K562 (cell line): ENCODE data around the gene LRRC4B. TPM values are rescaled to one million over a fixed set of nuclear protein-coding genes. Genes with fewer than 3 reads are reported as not detected.
A peak's percentile ranks its signal among the peaks of the same experiment; 100 is the strongest.

Experiments used
- ATAC-seq: fragments of 200-7000 bp; cut with Tn5 transposase; 3 replicates; pipeline ENCODE4 v1.9.1; 2020; ENCODE audit warnings: moderate library complexity
- BruUV-seq: library from RNA; stranded (reverse); fragments of 400-500 nt; replicated peaks from 2 replicates; lab custom pipeline; 2021; lab: Mats Ljungman, UMichigan
- CTCF ChIA-PET: fragments of 300-600 bp; formaldehyde crosslinking; extraction: SDS; loops from one replicate; lab custom pipeline; 2021; ENCODE audit warnings: low intra/inter-chr PET ratio; lab: Yijun Ruan, JAX
- POLR2A ChIA-PET: fragments of 300-600, 350-650 bp; sonication (Branson Sonifier 250); formaldehyde crosslinking; extraction: SDS; loops from one replicate; lab custom pipeline; 2021; ENCODE audit warnings: antibody characterized with exemption, inconsistent platforms; lab: Yijun Ruan, JAX
- DNase-seq, 4 experiments: peaks; one replicate each; pipeline versions ENCODE4 v3.0.0 to v3.0.0-alpha.2; 2011 to 2018; ENCODE audit warnings: low spot score in 3 of 4, mixed read lengths in 3 of 4; ENCODE audit errors: extremely low read depth in 1 of 4
- FAIRE-seq: peaks from 2 replicates; lab custom pipeline; 2011; peaks lifted over from hg19 to GRCh38; lab: Jason Lieb, UNC
- H2AFZ ChIP-seq: 2 replicates; pipeline ENCODE4 v1.6.0; 2011; ENCODE audit warnings: low read depth, low read length, control low read depth, inconsistent platforms
- H3K27ac ChIP-seq: fragments of 200-600 bp; 3 replicates; pipeline ENCODE4 v1.8.0; 2011; ENCODE audit warnings: low read depth, mild to moderate bottlenecking, control low read depth, inconsistent platforms, low read length, moderate library complexity, mixed read lengths; ENCODE audit errors: extremely low read depth
- H3K27me3 ChIP-seq, 2 experiments: fragments of 300-600 bp in 1 of 2; 2 replicates in 1 of 2; 3 replicates in 1 of 2; pipeline versions ENCODE4 v1.6.0 to v1.8.0; 2011; ENCODE audit warnings: inconsistent platforms in 2 of 2, low read length in 2 of 2, mild to moderate bottlenecking in 1 of 2, mixed read lengths in 1 of 2, moderate library complexity in 1 of 2; ENCODE audit not compliant: control insufficient read depth in 2 of 2, insufficient read depth in 2 of 2
- H3K36me3 ChIP-seq: fragments of 300-600 bp; 3 replicates; pipeline ENCODE4 v1.8.0; 2011; ENCODE audit warnings: mild to moderate bottlenecking, low read length, inconsistent platforms; ENCODE audit not compliant: control insufficient read depth, insufficient read depth
- H3K4me1 ChIP-seq, 2 experiments: fragments of 200-600 bp in 1 of 2; replicated peaks in 1 of 2; 2 replicates in 1 of 2; 3 replicates in 1 of 2; pipeline versions ENCODE4 v1.5.1 to v1.8.0; 2011; ENCODE audit warnings: inconsistent platforms in 2 of 2, low read length in 2 of 2, mild to moderate bottlenecking in 1 of 2, mixed read lengths in 1 of 2, moderate library complexity in 1 of 2; ENCODE audit not compliant: control insufficient read depth in 2 of 2, insufficient read depth in 2 of 2
- H3K4me2 ChIP-seq: 2 replicates; pipeline ENCODE4 v1.6.1; 2011; ENCODE audit warnings: low read length, control low read depth, inconsistent platforms, mixed read lengths; ENCODE audit not compliant: insufficient read depth
- H3K4me3 ChIP-seq: fragments of 200-600 bp; sonication (generic), shearing (Covaris generic); 2 replicates; pipeline ENCODE4 v1.5.1; 2016; ENCODE audit warnings: control low read depth, inconsistent platforms
- H3K79me2 ChIP-seq: fragments of 200-600 bp; 3 replicates; pipeline ENCODE4 v1.8.0; 2011; ENCODE audit warnings: low read length, inconsistent platforms; ENCODE audit not compliant: control insufficient read depth, insufficient read depth
- H3K9ac ChIP-seq, 2 experiments: 2 replicates each; pipeline versions ENCODE4 v1.6.0 to v1.6.1; 2011; ENCODE audit warnings: low read depth in 2 of 2, low read length in 2 of 2, control low read depth in 1 of 2, inconsistent platforms in 1 of 2, mild to moderate bottlenecking in 1 of 2, mixed read lengths in 1 of 2; ENCODE audit not compliant: insufficient read depth in 1 of 2
- H3K9me1 ChIP-seq: one replicate; pipeline ENCODE4 v1.6.0; 2011; ENCODE audit warnings: inconsistent platforms, mild to moderate bottlenecking, low read length, moderate library complexity; ENCODE audit not compliant: control insufficient read depth, insufficient read depth
- H3K9me3 ChIP-seq: replicated peaks from 2 replicates; pipeline ENCODE4 v1.5.1; 2011; ENCODE audit warnings: low read depth, low read length, inconsistent platforms; ENCODE audit not compliant: control insufficient read depth, insufficient read depth
- H4K20me1 ChIP-seq: replicated peaks from 2 replicates; pipeline ENCODE4 v1.6.1; 2011; ENCODE audit warnings: low read length, inconsistent platforms, mixed read lengths; ENCODE audit not compliant: control insufficient read depth, insufficient read depth
- CTCF ChIP-seq, 3 experiments: IDR thresholded peaks in 2 of 3; conservative IDR thresholded peaks in 1 of 3; 2 replicates each; pipeline ENCODE4 v1.5.1; 2011 to 2012; ENCODE audit warnings: low read length in 3 of 3, mild to moderate bottlenecking in 3 of 3, control low read depth in 2 of 3, improper control_type of control experiment in 1 of 3, inconsistent platforms in 1 of 3, low read depth in 1 of 3, mixed read lengths in 1 of 3, moderate library complexity in 1 of 3; ENCODE audit not compliant: insufficient read depth in 2 of 3
- ILF3 ChIP-seq: fragments of 450-650 bp; IDR thresholded peaks from 2 replicates; pipeline ENCODE4 v1.6.1; 2018; ENCODE audit warnings: antibody characterized with exemption, mild to moderate bottlenecking, moderate library complexity, borderline replicate concordance
- JUNB ChIP-seq: fragments of 450-650 bp; formaldehyde crosslinking; conservative IDR thresholded peaks from 2 replicates; pipeline ENCODE4 v1.4.0; 2020; ENCODE audit warnings: mild to moderate bottlenecking
- SOX6 ChIP-seq: fragments of 450-650 bp; IDR thresholded peaks from 2 replicates; pipeline ENCODE4 v1.6.1; 2014; ENCODE audit warnings: mild to moderate bottlenecking
- SP2 ChIP-seq: IDR thresholded peaks from 2 replicates; pipeline ENCODE4 v1.6.1; 2011; ENCODE audit warnings: mild to moderate bottlenecking, low read depth, low read length, moderate library complexity; ENCODE audit not compliant: poor library complexity, severe bottlenecking; ENCODE audit errors: extremely low read depth
- ZC3H4 ChIP-seq: sonication (generic); formaldehyde crosslinking; IDR thresholded peaks from 2 replicates; pipeline ENCODE4 v1.9.0; 2021; ENCODE audit warnings: missing genetic modification reagents, borderline replicate concordance
- WGBS: fragments of 100-300 bp; shearing (Covaris generic); methylation state at CpG from one replicate; pipeline ENCODE4 v1.1.6; 2016; ENCODE audit warnings: low coverage, mixed read lengths; ENCODE audit not compliant: insufficient coverage; ENCODE audit errors: missing lambda C conversion rate; 5-methylcytosine and 5-hydroxymethylcytosine counted together
- in situ Hi-C: fragments of 300-500 bp; cut with MboI; formaldehyde crosslinking; loops from 4 replicates; pipeline ENCODE4 v1.15.0; 2018; ENCODE audit warnings: inconsistent platforms, mixed read lengths
- intact Hi-C: fragments of 100-400 bp; cut with micrococcal nuclease; formaldehyde crosslinking; loops from 2 replicates; pipeline ENCODE4 v1.14.2; 2022
- polyA plus RNA-seq, 8 experiments: library from polyadenylated mRNA; depleted of rRNA in 4 of 8; stranded (reverse) in 5 of 8; unstranded in 3 of 8; fragments of >200 nt; fragmentation: Nextera tagmentation in 2 of 8; fragmentation: Illumina TruSeq in 1 of 8; extraction: Ambion mirVana in 2 of 8; extraction: Trizol in 1 of 8; gene quantifications; 2 replicates each; pipeline versions ENCODE4 v1.2.1 to v1.2.3, GENCODE V29; 2011 to 2014; ENCODE audit warnings: inconsistent platforms in 1 of 8, missing spikeins in 1 of 8
- total RNA-seq, 7 experiments: library from RNA; depleted of rRNA in 6 of 7; stranded (reverse); fragments of >200 nt in 6 of 7; fragmentation: Illumina TruSeq in 2 of 7; extraction: Trizol in 2 of 7; gene quantifications; 2 replicates each; pipeline versions ENCODE4 v1.2.1 to v1.2.3, GENCODE V29; 2011 to 2021; ENCODE audit warnings: low replicate concordance in 1 of 7

Gene LRRC4B
- total and polyA plus RNA-seq, 9 of the 15 experiments (the other 6 are each of a cell fraction or from before 2014, with no cell fraction given), result 0.18 to 9.6 (median 2.9) TPM; not detected in 2

- POLR2A ChIA-PET, result interaction anchor here (0.8 to 1.0 kb wide), 2 partner anchors 25 to 373 kb away, joined by 3 read pairs; no protein-coding TSS in a partner anchor
- Histone ChIP-seq H3K36me3 (no peaks in the 10 kb centered on the region), H3K4me2 (no peak overlapping the region), H3K79me2 (no peaks in the 10 kb centered on the region), H3K9ac (no peak overlapping the region), H4K20me1 (peaks cover 2% of the 10 kb centered on the region; the same call in 1 of the 2 replicates), H3K27me3 (peaks cover 0 to 5% of the 10 kb centered on the region in 2 experiments; a peak in 1 of 5 replicates), H3K4me3 (no peak overlapping the region), H3K4me1 (peaks cover 0 to 3% of the 10 kb centered on the region in 2 experiments; a peak in 1 of 5 replicates), H3K9me1 (no peaks in the 10 kb centered on the region), H2AFZ (no peak overlapping the region), H3K9me3 (peaks cover 3% of the 10 kb centered on the region), H3K27ac (no peak overlapping the region)
- DNase-seq, result no peak
- 57% methylated on average over 16 of the region's 16 CpGs for WGBS
- FAIRE-seq, result no peak
- CTCF ChIA-PET, result interaction anchor here (0.7 to 1.8 kb wide), 4 partner anchors 122 to 247 kb away, joined by 3 to 12 read pairs (median 4); no protein-coding TSS in a partner anchor
- intact Hi-C loops, result loop anchor here (1.0 to 10.0 kb wide), 6 partner anchors 20 to 386 kb away; no protein-coding TSS in a partner anchor
- BruUV-seq, result no TSS peak
- in situ Hi-C loops, result loop anchor here (10.0 kb wide), 1 partner anchor 378 kb away; the partner anchor contains the start of gene KLK4
- ATAC-seq, result peak; percentile 59
- TF ChIP-seq ZC3H4 (CRISPR knock-in tag) (0 out of 2 replicates have a peak, but pooled peaks have one; percentile 44), SOX6 (no peak), SP2 (no peak), JUNB (CRISPR knock-in tag) (no peak), CTCF (IDR thresholded peaks at IDR 0.05 in 2 of 3, conservative IDR thresholded peaks at IDR 0.05 in 1 of 3; ENCODE audit: insufficient read depth in 2 of 3, low read depth in 1 of 3, low read length in 3 of 3) (peak; percentile 31 to 48 (median 40); a peak in 4 of 6 replicates), ILF3 (no peak)
Observed at GRCh38 chr19:50536662-50537305, 31.5 kb downstream of the LRRC4B start.
